ENCODE results near the gene NSG2.

NSG2 gene

GRCh38 chr5:174059247-174059646, 13.7 kb downstream of the NSG2 start:
- WGBS, 2 experiments (ENCODE audit: insufficient coverage in 2 of 2): no CpG with 5 or more reads among the region's 1 CpG
- H3K4me1 ChIP-seq (ENCODE audit: control insufficient read depth, insufficient read depth, low read length, poor library complexity, severe bottlenecking): no peaks in the 10 kb centered on the region

GRCh38 chr5:174063082-174063756, 17.7 kb downstream of the NSG2 start:
- no peaks in the 10 kb centered on the region for H3K4me1 ChIP-seq (ENCODE audit: control insufficient read depth, insufficient read depth, low read length, poor library complexity, severe bottlenecking)

More at GRCh38 chr5:174059247-174059646, 13.7 kb downstream of the NSG2 start:
- no peaks in the 10 kb centered on the region for H3K36me3 ChIP-seq (ENCODE audit: control insufficient read depth, insufficient read depth, low read length)
- H3K4me3 ChIP-seq (ENCODE audit: extremely low read depth, insufficient read depth, low read length, poor library complexity, severe bottlenecking): no peak overlapping the region
- H3K27ac ChIP-seq (ENCODE audit: low read depth, low read length, severe bottlenecking): no peak overlapping the region
- no peaks in the 10 kb centered on the region for H3K9me3 ChIP-seq (ENCODE audit: control insufficient read depth, low read length)

GRCh38 chr5:174064171-174064570, 18.7 kb downstream of the NSG2 start:
- WGBS, 2 experiments (ENCODE audit: insufficient coverage in 2 of 2): 89 to 94% methylated on average over 3 to 7 of the region's 8 CpGs
- Histone ChIP-seq H3K27ac (ENCODE audit: low read depth, low read length, severe bottlenecking) (no peak overlapping the region), H3K9me3 (ENCODE audit: control insufficient read depth, low read length) (no peaks in the 10 kb centered on the region), H3K36me3 (ENCODE audit: control insufficient read depth, insufficient read depth, low read length) (no peaks in the 10 kb centered on the region), H3K4me3 (ENCODE audit: extremely low read depth, insufficient read depth, low read length, poor library complexity, severe bottlenecking) (no peak overlapping the region), H3K4me1 (ENCODE audit: control insufficient read depth, insufficient read depth, low read length, poor library complexity, severe bottlenecking) (no peaks in the 10 kb centered on the region)

More at GRCh38 chr5:174063082-174063756, 17.7 kb downstream of the NSG2 start:
- Histone ChIP-seq H3K36me3 (ENCODE audit: control insufficient read depth, insufficient read depth, low read length) (no peaks in the 10 kb centered on the region), H3K27ac (ENCODE audit: low read depth, low read length, severe bottlenecking) (no peak overlapping the region), H3K4me3 (ENCODE audit: extremely low read depth, insufficient read depth, low read length, poor library complexity, severe bottlenecking) (no peak overlapping the region), H3K9me3 (ENCODE audit: control insufficient read depth, low read length) (no peaks in the 10 kb centered on the region)

- H3K4me1 ChIP-seq (ENCODE audit: control insufficient read depth, insufficient read depth, low read length, poor library complexity, severe bottlenecking): no peaks in the 10 kb centered on the region
- H3K9me3 ChIP-seq (ENCODE audit: control insufficient read depth, low read length): no peaks in the 10 kb centered on the region
- H3K36me3 ChIP-seq (ENCODE audit: control insufficient read depth, insufficient read depth, low read length): no peaks in the 10 kb centered on the region
- peak overlapping the region; percentile 3 for H3K27ac ChIP-seq (ENCODE audit: low read depth, low read length, severe bottlenecking)
- H3K4me3 ChIP-seq (ENCODE audit: extremely low read depth, insufficient read depth, low read length, poor library complexity, severe bottlenecking): no peak overlapping the region
- 83 to 92% methylated on average over 3 to 4 of the region's 8 CpGs for WGBS, 2 experiments (ENCODE audit: insufficient coverage in 2 of 2)
Measured at GRCh38 chr5:174065528-174066197, 20.2 kb downstream of the NSG2 start.

GRCh38 chr5:174067499-174067898, 22.0 kb downstream of the NSG2 start:
- Histone ChIP-seq H3K9me3 (ENCODE audit: control insufficient read depth, low read length) (no peaks in the 10 kb centered on the region), H3K27ac (ENCODE audit: low read depth, low read length, severe bottlenecking) (no peak overlapping the region), H3K4me3 (ENCODE audit: extremely low read depth, insufficient read depth, low read length, poor library complexity, severe bottlenecking) (no peak overlapping the region), H3K4me1 (ENCODE audit: control insufficient read depth, insufficient read depth, low read length, poor library complexity, severe bottlenecking) (no peaks in the 10 kb centered on the region), H3K36me3 (ENCODE audit: control insufficient read depth, insufficient read depth, low read length) (no peaks in the 10 kb centered on the region)
- WGBS, 2 experiments (ENCODE audit: insufficient coverage in 2 of 2): 82 to 100% methylated on average over 1 of the region's 1 CpG

- no peaks in the 10 kb centered on the region for H3K9me3 ChIP-seq (ENCODE audit: control insufficient read depth, low read length)
- H3K4me3 ChIP-seq (ENCODE audit: extremely low read depth, insufficient read depth, low read length, poor library complexity, severe bottlenecking): no peak overlapping the region
- H3K4me1 ChIP-seq (ENCODE audit: control insufficient read depth, insufficient read depth, low read length, poor library complexity, severe bottlenecking): no peaks in the 10 kb centered on the region
- 83 to 96% methylated on average over 6 to 8 of the region's 8 CpGs for WGBS, 2 experiments (ENCODE audit: insufficient coverage in 2 of 2)
- H3K36me3 ChIP-seq (ENCODE audit: control insufficient read depth, insufficient read depth, low read length): no peaks in the 10 kb centered on the region
- H3K27ac ChIP-seq (ENCODE audit: low read depth, low read length, severe bottlenecking): no peak overlapping the region
Measured at GRCh38 chr5:174071484-174071883, 26.0 kb downstream of the NSG2 start.

- Histone ChIP-seq H3K4me1 (ENCODE audit: control insufficient read depth, insufficient read depth, low read length, poor library complexity, severe bottlenecking) (no peaks in the 10 kb centered on the region), H3K9me3 (ENCODE audit: control insufficient read depth, low read length) (no peaks in the 10 kb centered on the region), H3K4me3 (ENCODE audit: extremely low read depth, insufficient read depth, low read length, poor library complexity, severe bottlenecking) (no peak overlapping the region), H3K36me3 (ENCODE audit: control insufficient read depth, insufficient read depth, low read length) (no peaks in the 10 kb centered on the region), H3K27ac (ENCODE audit: low read depth, low read length, severe bottlenecking) (no peak overlapping the region)
- 94 to 100% methylated on average over 1 to 2 of the region's 3 CpGs for WGBS, 2 experiments (ENCODE audit: insufficient coverage in 2 of 2)
Measured at GRCh38 chr5:174073122-174073660, 27.7 kb downstream of the NSG2 start.

GRCh38 chr5:174074369-174074768, 28.9 kb downstream of the NSG2 start:
- Histone ChIP-seq H3K4me3 (ENCODE audit: extremely low read depth, insufficient read depth, low read length, poor library complexity, severe bottlenecking) (no peak overlapping the region), H3K4me1 (ENCODE audit: control insufficient read depth, insufficient read depth, low read length, poor library complexity, severe bottlenecking) (no peaks in the 10 kb centered on the region), H3K9me3 (ENCODE audit: control insufficient read depth, low read length) (no peaks in the 10 kb centered on the region), H3K36me3 (ENCODE audit: control insufficient read depth, insufficient read depth, low read length) (no peaks in the 10 kb centered on the region), H3K27ac (ENCODE audit: low read depth, low read length, severe bottlenecking) (no peak overlapping the region)
- 92 to 99% methylated on average over 7 of the region's 7 CpGs for WGBS, 2 experiments (ENCODE audit: insufficient coverage in 2 of 2)

GRCh38 chr5:174078416-174078815, 32.9 kb downstream of the NSG2 start:
- Histone ChIP-seq H3K36me3 (ENCODE audit: control insufficient read depth, insufficient read depth, low read length) (no peaks in the 10 kb centered on the region), H3K27ac (ENCODE audit: low read depth, low read length, severe bottlenecking) (no peak overlapping the region), H3K4me1 (ENCODE audit: control insufficient read depth, insufficient read depth, low read length, poor library complexity, severe bottlenecking) (no peaks in the 10 kb centered on the region), H3K4me3 (ENCODE audit: extremely low read depth, insufficient read depth, low read length, poor library complexity, severe bottlenecking) (no peak overlapping the region), H3K9me3 (ENCODE audit: control insufficient read depth, low read length) (no peaks in the 10 kb centered on the region)
- no CpG with 5 or more reads among the region's 3 CpGs for WGBS, 2 experiments (ENCODE audit: insufficient coverage in 2 of 2)

- H3K4me3 ChIP-seq (ENCODE audit: extremely low read depth, insufficient read depth, low read length, poor library complexity, severe bottlenecking): no peak overlapping the region
- no peaks in the 10 kb centered on the region for H3K9me3 ChIP-seq (ENCODE audit: control insufficient read depth, low read length)
- WGBS, 2 experiments (ENCODE audit: insufficient coverage in 2 of 2): no CpG with 5 or more reads among the region's 2 CpGs
- H3K36me3 ChIP-seq (ENCODE audit: control insufficient read depth, insufficient read depth, low read length): no peaks in the 10 kb centered on the region
- no peak overlapping the region for H3K27ac ChIP-seq (ENCODE audit: low read depth, low read length, severe bottlenecking)
- H3K4me1 ChIP-seq (ENCODE audit: control insufficient read depth, insufficient read depth, low read length, poor library complexity, severe bottlenecking): no peaks in the 10 kb centered on the region
Measured at GRCh38 chr5:174082286-174082685, 36.8 kb downstream of the NSG2 start.

Measured in mesodermal cell (in vitro differentiated cells).